GM23338 (cell line): ENCODE measurements around the gene PIM1. TPM values are rescaled to one million over a fixed set of nuclear protein-coding genes. Genes with fewer than 3 reads are reported as not detected.
A peak's percentile ranks its signal among the peaks of the same experiment; 100 is the strongest.

Source experiments
- ATAC-seq: fragments of 200-7000 bp; cut with Tn5 transposase; 3 replicates; pipeline ENCODE4 v1.9.1; 2020
- DNase-seq: peaks from one replicate; pipeline ENCODE4 v3.0.0-alpha.2; 2015; ENCODE audit warnings: low spot score
- H2AFZ ChIP-seq: fragments of 200-600 bp; sonication (generic); 2 replicates; pipeline ENCODE4 v1.8.0; 2016; ENCODE audit warnings: antibody characterized with exemption, mild to moderate bottlenecking, moderate library complexity
- H3F3A ChIP-seq: fragments of 200-600 bp; sonication (generic); replicated peaks from 2 replicates; pipeline ENCODE4 v1.8.0; 2017; ENCODE audit warnings: antibody characterized with exemption, mixed run types, low read depth
- H3K27ac ChIP-seq: fragments of 200-600 bp; sonication (generic); 2 replicates; pipeline ENCODE4 v1.6.1; 2016; ENCODE audit warnings: low read depth
- H3K27me3 ChIP-seq: fragments of 200-600 bp; sonication (generic); 2 replicates; pipeline ENCODE4 v1.8.0; 2016; ENCODE audit warnings: mild to moderate bottlenecking, mixed run types, moderate library complexity; ENCODE audit not compliant: insufficient read depth
- H3K36me3 ChIP-seq: fragments of 200-600 bp; sonication (generic); 2 replicates; pipeline ENCODE4 v1.8.0; 2016; ENCODE audit warnings: mild to moderate bottlenecking; ENCODE audit not compliant: insufficient read depth
- H3K4me1 ChIP-seq: fragments of 200-600 bp; sonication (generic); 2 replicates; pipeline ENCODE4 v1.8.0; 2016; ENCODE audit warnings: mild to moderate bottlenecking, moderate library complexity; ENCODE audit not compliant: insufficient read depth
- H3K4me2 ChIP-seq: fragments of 200-600 bp; sonication (generic); 2 replicates; pipeline ENCODE4 v1.7.1; 2017; ENCODE audit warnings: mixed run types
- H3K4me3 ChIP-seq: fragments of 200-600 bp; sonication (generic); 2 replicates; pipeline ENCODE4 v1.6.1; 2016; ENCODE audit warnings: mixed run types
- H3K79me2 ChIP-seq: fragments of 200-600 bp; sonication (generic); replicated peaks from 2 replicates; pipeline ENCODE4 v1.8.0; 2017; ENCODE audit warnings: mild to moderate bottlenecking; ENCODE audit not compliant: insufficient read depth
- H3K9me2 ChIP-seq: fragments of 200-600 bp; sonication (generic); 2 replicates; pipeline ENCODE4 v1.8.0; 2017; ENCODE audit not compliant: insufficient read depth
- H4K20me1 ChIP-seq: fragments of 200-600 bp; sonication (generic); replicated peaks from 2 replicates; pipeline ENCODE4 v1.8.0; 2017; ENCODE audit warnings: mild to moderate bottlenecking; ENCODE audit not compliant: insufficient read depth
- H3K27ac Mint-ChIP-seq: 2 replicates; pipeline ENCODE4 v1.8.0; 2020; ENCODE audit warnings: inconsistent platforms, mild to moderate bottlenecking, moderate library complexity, mixed read lengths
- H3K27me3 Mint-ChIP-seq: 3 replicates; pipeline ENCODE4 v1.8.0; 2022; ENCODE audit warnings: low read depth, mild to moderate bottlenecking, moderate library complexity, mixed read lengths, inconsistent platforms; ENCODE audit not compliant: insufficient read depth, poor library complexity
- H3K36me3 Mint-ChIP-seq: 3 replicates; pipeline ENCODE4 v1.8.0; 2021; ENCODE audit warnings: low read depth, mild to moderate bottlenecking, inconsistent platforms, moderate library complexity, mixed read lengths
- H3K4me1 Mint-ChIP-seq: 3 replicates; pipeline ENCODE4 v1.8.0; 2020; ENCODE audit warnings: mild to moderate bottlenecking, inconsistent platforms, mixed read lengths
- H3K4me3 Mint-ChIP-seq: 3 replicates; pipeline ENCODE4 v1.8.0; 2021; ENCODE audit warnings: moderate library complexity, mild to moderate bottlenecking, inconsistent platforms, mixed read lengths
- H3K9me3 Mint-ChIP-seq: 3 replicates; pipeline ENCODE4 v1.8.0; 2020; ENCODE audit warnings: moderate library complexity, mild to moderate bottlenecking, inconsistent platforms, mixed read lengths
- CREB1 ChIP-seq: fragments of 250-450 bp; sonication (Bioruptor Pico); IDR thresholded peaks from 2 replicates; pipeline ENCODE4 v1.5.0; 2020; ENCODE audit warnings: low read depth, mild to moderate bottlenecking, moderate library complexity
- CTCF ChIP-seq, 2 experiments: fragments of 200-600 bp in 1 of 2; sonication (generic) in 1 of 2; conservative IDR thresholded peaks; 2 replicates each; pipeline versions ENCODE4 v1.5.1 to v1.6.1; 2016 to 2017; ENCODE audit warnings: antibody characterized with exemption in 2 of 2, low read depth in 2 of 2, mild to moderate bottlenecking in 2 of 2, moderate library complexity in 1 of 2
- EZH2 ChIP-seq: fragments of 200-600 bp; sonication (generic); IDR thresholded peaks from one replicate; pipeline ENCODE4 v1.8.0; 2017; ENCODE audit warnings: antibody characterized with exemption, mild to moderate bottlenecking, low read depth; ENCODE audit not compliant: unreplicated experiment
- EZH2phosphoT487 ChIP-seq: fragments of 200-600 bp; sonication (generic); IDR thresholded peaks from one replicate; pipeline ENCODE4 v1.8.1; 2018; ENCODE audit warnings: antibody characterized with exemption; ENCODE audit not compliant: unreplicated experiment
- JUNB ChIP-seq: IDR thresholded peaks from one replicate; pipeline ENCODE4 v1.6.1; 2016; ENCODE audit warnings: antibody characterized with exemption; ENCODE audit not compliant: unreplicated experiment
- NANOG ChIP-seq: IDR thresholded peaks from 2 replicates; pipeline ENCODE4 v1.6.1; 2016; ENCODE audit warnings: antibody characterized with exemption, borderline replicate concordance
- POLR2AphosphoS5 ChIP-seq: IDR thresholded peaks from 2 replicates; pipeline ENCODE4 v1.6.1; 2016; ENCODE audit warnings: antibody characterized with exemption, low read depth
- REST ChIP-seq: IDR thresholded peaks from one replicate; pipeline ENCODE4 v1.6.1; 2018; ENCODE audit warnings: antibody characterized with exemption; ENCODE audit not compliant: unreplicated experiment
- STAT1 ChIP-seq: IDR thresholded peaks from one replicate; pipeline ENCODE4 v1.6.1; 2016; ENCODE audit warnings: antibody characterized with exemption; ENCODE audit not compliant: unreplicated experiment
- ZNF114 ChIP-seq: fragments of 250-450 bp; sonication (Bioruptor Pico); IDR thresholded peaks from 2 replicates; pipeline ENCODE4 v1.5.0; 2020; ENCODE audit warnings: mild to moderate bottlenecking, moderate library complexity
- ZNF331 ChIP-seq: fragments of 250-450 bp; sonication (Bioruptor Pico); IDR thresholded peaks from 2 replicates; pipeline ENCODE4 v1.5.0; 2020; ENCODE audit warnings: low read depth, mild to moderate bottlenecking, moderate library complexity
- polyA plus RNA-seq: library from polyadenylated mRNA; unstranded; fragments of >200 nt; fragmentation: Nextera tagmentation; extraction: Ambion mirVana; gene quantifications from 2 replicates; pipeline ENCODE4 v1.2.1, GENCODE V29; 2016
- total RNA-seq: library from RNA; depleted of rRNA; stranded (reverse); fragments of >200 nt; shearing (Covaris generic); gene quantifications from 2 replicates; pipeline ENCODE4 v1.2.3, GENCODE V29; 2014
- TF ChIP-seq, protein P1 (sequence below): IDR thresholded peaks from 2 replicates; pipeline ENCODE4 v1.6.1; 2016; ENCODE audit warnings: antibody characterized with exemption
- TF ChIP-seq, protein P2 (sequence below): fragments of 250-450 bp; sonication (Bioruptor Pico); IDR thresholded peaks from 2 replicates; pipeline ENCODE4 v1.5.0; 2020; ENCODE audit warnings: mild to moderate bottlenecking, moderate library complexity

Gene PIM1
- total and polyA plus RNA-seq, 2 experiments from 2014 or later: 46.0 to 74.2 TPM

DNA sequence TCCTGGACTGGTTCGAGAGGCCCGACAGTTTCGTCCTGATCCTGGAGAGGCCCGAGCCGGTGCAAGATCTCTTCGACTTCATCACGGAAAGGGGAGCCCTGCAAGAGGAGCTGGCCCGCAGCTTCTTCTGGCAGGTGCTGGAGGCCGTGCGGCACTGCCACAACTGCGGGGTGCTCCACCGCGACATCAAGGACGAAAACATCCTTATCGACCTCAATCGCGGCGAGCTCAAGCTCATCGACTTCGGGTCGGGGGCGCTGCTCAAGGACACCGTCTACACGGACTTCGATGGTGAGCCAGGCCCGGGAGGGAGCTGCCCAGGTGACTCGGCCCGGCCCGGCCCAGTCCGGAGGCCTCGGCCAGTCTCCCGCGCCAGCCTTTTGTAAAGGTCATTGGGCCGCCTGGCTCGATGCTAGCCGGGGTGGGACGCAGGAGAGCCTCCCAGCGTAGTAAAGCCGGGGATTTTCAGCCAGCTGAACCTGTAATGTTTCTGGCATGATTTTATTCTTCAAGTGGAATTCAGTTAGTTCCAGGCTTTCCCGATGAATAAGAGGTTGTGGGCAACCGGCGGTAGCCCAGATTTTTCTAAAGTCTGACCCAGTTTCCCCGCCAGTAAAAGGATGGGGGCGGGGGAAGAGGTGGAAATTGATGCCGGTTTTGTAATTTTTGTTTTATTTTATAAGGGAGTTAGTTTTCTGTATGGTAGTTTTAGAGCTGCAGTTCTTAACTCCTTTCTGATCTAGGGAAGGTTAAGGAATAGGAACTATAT is 1.4 kb downstream of the PIM1 start:
- peaks cover 49% of the 10 kb centered on the region for H3K36me3 Mint-ChIP-seq

More for the DNA sequence above, 1.4 kb downstream of the PIM1 start:
- TF ChIP-seq EZH2: no peak
- TF ChIP-seq, protein P1, sequence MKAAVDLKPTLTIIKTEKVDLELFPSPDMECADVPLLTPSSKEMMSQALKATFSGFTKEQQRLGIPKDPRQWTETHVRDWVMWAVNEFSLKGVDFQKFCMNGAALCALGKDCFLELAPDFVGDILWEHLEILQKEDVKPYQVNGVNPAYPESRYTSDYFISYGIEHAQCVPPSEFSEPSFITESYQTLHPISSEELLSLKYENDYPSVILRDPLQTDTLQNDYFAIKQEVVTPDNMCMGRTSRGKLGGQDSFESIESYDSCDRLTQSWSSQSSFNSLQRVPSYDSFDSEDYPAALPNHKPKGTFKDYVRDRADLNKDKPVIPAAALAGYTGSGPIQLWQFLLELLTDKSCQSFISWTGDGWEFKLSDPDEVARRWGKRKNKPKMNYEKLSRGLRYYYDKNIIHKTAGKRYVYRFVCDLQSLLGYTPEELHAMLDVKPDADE: no peak
- no peak for TF ChIP-seq EZH2phosphoT487
- TF ChIP-seq ZNF331 (CRISPR knock-in tag): no peak
- TF ChIP-seq, protein P2, sequence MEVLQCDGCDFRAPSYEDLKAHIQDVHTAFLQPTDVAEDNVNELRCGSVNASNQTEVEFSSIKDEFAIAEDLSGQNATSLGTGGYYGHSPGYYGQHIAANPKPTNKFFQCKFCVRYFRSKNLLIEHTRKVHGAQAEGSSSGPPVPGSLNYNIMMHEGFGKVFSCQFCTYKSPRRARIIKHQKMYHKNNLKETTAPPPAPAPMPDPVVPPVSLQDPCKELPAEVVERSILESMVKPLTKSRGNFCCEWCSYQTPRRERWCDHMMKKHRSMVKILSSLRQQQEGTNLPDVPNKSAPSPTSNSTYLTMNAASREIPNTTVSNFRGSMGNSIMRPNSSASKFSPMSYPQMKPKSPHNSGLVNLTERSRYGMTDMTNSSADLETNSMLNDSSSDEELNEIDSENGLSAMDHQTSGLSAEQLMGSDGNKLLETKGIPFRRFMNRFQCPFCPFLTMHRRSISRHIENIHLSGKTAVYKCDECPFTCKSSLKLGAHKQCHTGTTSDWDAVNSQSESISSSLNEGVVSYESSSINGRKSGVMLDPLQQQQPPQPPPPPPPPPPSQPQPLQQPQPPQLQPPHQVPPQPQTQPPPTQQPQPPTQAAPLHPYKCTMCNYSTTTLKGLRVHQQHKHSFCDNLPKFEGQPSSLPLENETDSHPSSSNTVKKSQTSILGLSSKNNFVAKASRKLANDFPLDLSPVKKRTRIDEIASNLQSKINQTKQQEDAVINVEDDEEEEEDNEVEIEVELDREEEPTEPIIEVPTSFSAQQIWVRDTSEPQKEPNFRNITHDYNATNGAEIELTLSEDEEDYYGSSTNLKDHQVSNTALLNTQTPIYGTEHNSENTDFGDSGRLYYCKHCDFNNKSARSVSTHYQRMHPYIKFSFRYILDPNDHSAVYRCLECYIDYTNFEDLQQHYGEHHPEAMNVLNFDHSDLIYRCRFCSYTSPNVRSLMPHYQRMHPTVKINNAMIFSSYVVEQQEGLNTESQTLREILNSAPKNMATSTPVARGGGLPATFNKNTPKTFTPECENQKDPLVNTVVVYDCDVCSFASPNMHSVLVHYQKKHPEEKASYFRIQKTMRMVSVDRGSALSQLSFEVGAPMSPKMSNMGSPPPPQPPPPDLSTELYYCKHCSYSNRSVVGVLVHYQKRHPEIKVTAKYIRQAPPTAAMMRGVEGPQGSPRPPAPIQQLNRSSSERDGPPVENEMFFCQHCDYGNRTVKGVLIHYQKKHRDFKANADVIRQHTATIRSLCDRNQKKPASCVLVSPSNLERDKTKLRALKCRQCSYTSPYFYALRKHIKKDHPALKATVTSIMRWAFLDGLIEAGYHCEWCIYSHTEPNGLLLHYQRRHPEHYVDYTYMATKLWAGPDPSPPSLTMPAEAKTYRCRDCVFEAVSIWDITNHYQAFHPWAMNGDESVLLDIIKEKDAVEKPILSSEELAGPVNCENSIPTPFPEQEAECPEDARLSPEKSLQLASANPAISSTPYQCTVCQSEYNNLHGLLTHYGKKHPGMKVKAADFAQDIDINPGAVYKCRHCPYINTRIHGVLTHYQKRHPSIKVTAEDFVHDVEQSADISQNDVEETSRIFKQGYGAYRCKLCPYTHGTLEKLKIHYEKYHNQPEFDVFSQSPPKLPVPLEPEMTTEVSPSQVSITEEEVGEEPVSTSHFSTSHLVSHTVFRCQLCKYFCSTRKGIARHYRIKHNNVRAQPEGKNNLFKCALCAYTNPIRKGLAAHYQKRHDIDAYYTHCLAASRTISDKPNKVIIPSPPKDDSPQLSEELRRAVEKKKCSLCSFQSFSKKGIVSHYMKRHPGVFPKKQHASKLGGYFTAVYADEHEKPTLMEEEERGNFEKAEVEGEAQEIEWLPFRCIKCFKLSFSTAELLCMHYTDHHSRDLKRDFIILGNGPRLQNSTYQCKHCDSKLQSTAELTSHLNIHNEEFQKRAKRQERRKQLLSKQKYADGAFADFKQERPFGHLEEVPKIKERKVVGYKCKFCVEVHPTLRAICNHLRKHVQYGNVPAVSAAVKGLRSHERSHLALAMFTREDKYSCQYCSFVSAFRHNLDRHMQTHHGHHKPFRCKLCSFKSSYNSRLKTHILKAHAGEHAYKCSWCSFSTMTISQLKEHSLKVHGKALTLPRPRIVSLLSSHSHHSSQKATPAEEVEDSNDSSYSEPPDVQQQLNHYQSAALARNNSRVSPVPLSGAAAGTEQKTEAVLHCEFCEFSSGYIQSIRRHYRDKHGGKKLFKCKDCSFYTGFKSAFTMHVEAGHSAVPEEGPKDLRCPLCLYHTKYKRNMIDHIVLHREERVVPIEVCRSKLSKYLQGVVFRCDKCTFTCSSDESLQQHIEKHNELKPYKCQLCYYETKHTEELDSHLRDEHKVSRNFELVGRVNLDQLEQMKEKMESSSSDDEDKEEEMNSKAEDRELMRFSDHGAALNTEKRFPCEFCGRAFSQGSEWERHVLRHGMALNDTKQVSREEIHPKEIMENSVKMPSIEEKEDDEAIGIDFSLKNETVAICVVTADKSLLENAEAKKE (CRISPR knock-in tag): no peak
- TF ChIP-seq ZNF114 (CRISPR knock-in tag): no peak
- TF ChIP-seq JUNB: no peak
- no peak for TF ChIP-seq CTCF (conservative IDR thresholded peaks at IDR 0.05; ENCODE audit: low read depth in 2 of 2)
- no peak for TF ChIP-seq CREB1
- no peak for TF ChIP-seq POLR2AphosphoS5
- TF ChIP-seq REST: no peak
- no peak for TF ChIP-seq STAT1
- TF ChIP-seq NANOG: no peak
- peak overlapping the region; percentile 64 for H3K4me3 ChIP-seq
- H3F3A ChIP-seq: peaks cover 37% of the 10 kb centered on the region
- peaks cover 42% of the 10 kb centered on the region for H3K79me2 ChIP-seq
- Mint-ChIP-seq H3K9me3 (peaks cover 2% of the 10 kb centered on the region; the same call in 2 of the 3 replicates), H3K4me3 (peak overlapping the region; percentile 90), H3K27me3 (peaks cover 13% of the 10 kb centered on the region), H3K4me1 (peaks cover 48% of the 10 kb centered on the region), H3K27ac (peak overlapping the region; percentile 85)
- H3K4me1 ChIP-seq: peaks cover 20% of the 10 kb centered on the region
- no peaks in the 10 kb centered on the region for H3K9me2 ChIP-seq
- H3K27me3 ChIP-seq: no peaks in the 10 kb centered on the region
- H3K27ac ChIP-seq: peak overlapping the region; percentile 70
- peaks cover 30% of the 10 kb centered on the region for H4K20me1 ChIP-seq
- H3K4me2 ChIP-seq: peak overlapping the region; percentile 85
- H2AFZ ChIP-seq: no peak overlapping the region
- H3K36me3 ChIP-seq: peaks cover 30% of the 10 kb centered on the region
- peak; percentile 3 for ATAC-seq
- peak; percentile 36 for DNase-seq
